Esophagus squamous epithelium (tissue), 5 donors: ENCODE results near the gene C10orf71. TPM values are rescaled to one million over a fixed set of nuclear protein-coding genes. Genes with fewer than 3 reads are reported as not detected.

ENCODE experiments used
- DNase-seq: peaks from one replicate; lab custom pipeline; 2025; lab: John Stamatoyannopoulos, UW
- H3K27ac ChIP-seq, 4 donors: fragments of 200-600 bp; sonication (generic); one replicate each; pipeline ENCODE4 v1.5.1; 2016 to 2019; ENCODE audit warnings: mild to moderate bottlenecking in 1 of 4
- H3K27me3 ChIP-seq, 4 donors: fragments of 200-600 bp; sonication (generic); 1 replicate in 3 of 4; 2 replicates in 1 of 4; pipeline versions ENCODE4 v1.5.1 to v1.6.0; 2017 to 2021; ENCODE audit warnings: antibody characterized with exemption in 1 of 4
- H3K36me3 ChIP-seq, 3 donors: fragments of 200-600 bp; sonication (generic); one replicate each; pipeline ENCODE4 v1.5.1; 2016 to 2019
- H3K4me1 ChIP-seq, 3 donors: fragments of 200-600 bp; sonication (generic); one replicate each; pipeline ENCODE4 v1.5.1; 2017 to 2019
- H3K4me3 ChIP-seq, 4 donors: fragments of 200-600 bp; sonication (generic); 1 replicate in 3 of 4; 2 replicates in 1 of 4; pipeline ENCODE4 v1.5.1; 2016 to 2019; ENCODE audit warnings: mild to moderate bottlenecking in 2 of 4, moderate library complexity in 1 of 4
- H3K9me3 ChIP-seq, 3 donors: fragments of 200-600 bp; sonication (generic); one replicate each; pipeline ENCODE4 v1.5.1; 2016 to 2019
- CTCF ChIP-seq, 6 experiments: fragments of 450-650 bp in 4 of 6; fragments of 200-600 bp in 2 of 6; sonication (generic) in 2 of 6; IDR thresholded peaks; one replicate each; pipeline ENCODE4 v1.5.1; 2016 to 2019; ENCODE audit warnings: antibody characterized with exemption in 6 of 6, mild to moderate bottlenecking in 4 of 6, moderate library complexity in 4 of 6
- POLR2A ChIP-seq, 4 donors: fragments of 450-650 bp; IDR thresholded peaks; one replicate each; pipeline ENCODE4 v1.6.1; 2017; ENCODE audit warnings: antibody characterized with exemption in 4 of 4, mild to moderate bottlenecking in 4 of 4, moderate library complexity in 3 of 4
- WGBS, 2 donors: methylation state at CpG; one replicate each; pipeline ENCODE4 v1.1.5; 2018; 5-methylcytosine and 5-hydroxymethylcytosine counted together
- intact Hi-C: fragments of 100-400 bp; cut with DNase I; formaldehyde crosslinking; loops from one replicate; pipeline ENCODE4 v1.15.0; 2022
- total RNA-seq, 4 donors: library from RNA; depleted of rRNA; stranded (reverse); fragments of >200 nt; gene quantifications; one replicate each; pipeline ENCODE4 v1.1.0, GENCODE V29; 2016
- donor health status: DM: yes; HTN: yes; CAD: no.

Gene C10orf71
- total RNA-seq, 4 donors from 2014 or later = under 0.01 TPM; not detected in 3

DNA sequence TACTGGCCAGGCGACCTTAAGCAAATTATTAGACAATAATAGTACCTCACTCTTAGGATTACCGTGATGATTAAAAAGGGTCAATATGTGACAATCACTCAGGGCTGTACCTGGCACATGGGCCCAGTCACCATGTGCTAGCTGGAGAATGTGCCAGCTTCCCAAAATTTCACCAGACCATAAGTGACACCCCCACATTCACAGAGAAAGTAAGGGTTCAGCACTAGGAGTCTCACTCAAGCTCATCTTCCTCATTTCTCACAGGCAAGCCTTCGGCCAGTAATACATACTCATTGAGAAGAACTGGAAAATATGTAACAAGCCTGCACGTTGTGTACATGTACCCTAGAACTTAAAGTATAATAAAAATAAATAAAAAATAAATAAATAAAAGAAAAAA is 22.4 kb upstream of the C10orf71 start:
- no peak for TF ChIP-seq POLR2A (IDR thresholded peaks at IDR 0.05)
- TF ChIP-seq CTCF (IDR thresholded peaks at IDR 0.05) = no peak
- no peak overlapping the region for H3K27ac ChIP-seq
- intact Hi-C loops = no loop called here
- no peaks in the 10 kb centered on the region for H3K36me3 ChIP-seq
- H3K4me1 ChIP-seq = peaks cover 0 to 16% (median 13%) of the 10 kb centered on the region in 3 donors
- peaks cover 0 to 13% (median 0%) of the 10 kb centered on the region in 4 donors for H3K27me3 ChIP-seq
- 88 to 95% methylated on average over 4 of the region's 4 CpGs for WGBS, 2 donors
- H3K9me3 ChIP-seq = no peaks in the 10 kb centered on the region
- H3K4me3 ChIP-seq = no peak overlapping the region
- no peak for DNase-seq

- Histone ChIP-seq H3K27ac (no peak overlapping the region), H3K9me3 (no peaks in the 10 kb centered on the region), H3K27me3 (peaks cover 0 to 14% (median 0%) of the 10 kb centered on the region in 4 donors), H3K4me1 (peaks cover 0 to 4% (median 3%) of the 10 kb centered on the region in 3 donors), H3K36me3 (no peaks in the 10 kb centered on the region), H3K4me3 (no peak overlapping the region)
- 71 to 77% methylated on average over 4 to 5 of the region's 5 CpGs for WGBS, 2 donors
- TF ChIP-seq POLR2A (IDR thresholded peaks at IDR 0.05) (no peak), CTCF (IDR thresholded peaks at IDR 0.05) (no peak)
- intact Hi-C loops = no loop called here
- DNase-seq = no peak
Measured at GRCh38 chr10:49277973-49278372, 21.0 kb upstream of the C10orf71 start.

DNA sequence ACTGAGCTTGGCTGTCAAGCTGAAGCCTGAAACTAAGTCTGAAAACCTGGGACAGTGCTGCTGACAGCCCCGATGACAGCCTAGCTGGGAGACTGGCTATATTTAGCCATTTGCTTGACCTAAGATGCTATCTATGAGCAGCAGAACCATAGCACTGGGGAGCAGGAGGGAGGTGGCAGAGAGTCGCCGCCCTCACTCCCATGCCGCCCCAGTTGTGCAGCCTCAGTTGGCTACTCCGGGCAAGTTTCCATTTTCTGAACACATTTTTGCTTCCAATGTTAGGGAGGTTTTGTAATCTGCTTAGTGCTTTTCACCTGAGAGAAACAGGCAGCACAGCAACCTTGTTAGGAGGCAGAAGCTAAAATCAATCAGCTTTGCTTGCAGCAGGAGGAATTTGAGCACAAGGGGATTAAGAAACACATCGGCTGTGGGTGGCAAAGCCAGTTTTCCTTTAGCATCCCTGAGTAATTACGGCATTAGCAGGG is 20.4 kb upstream of the C10orf71 start:
- TF ChIP-seq CTCF (IDR thresholded peaks at IDR 0.05) (no peak), POLR2A (IDR thresholded peaks at IDR 0.05) (no peak)
- no peak for DNase-seq
- intact Hi-C loops = no loop called here
- Histone ChIP-seq H3K27me3 (peaks cover 0 to 14% (median 0%) of the 10 kb centered on the region in 4 donors), H3K9me3 (no peaks in the 10 kb centered on the region), H3K4me1 (no peaks in the 10 kb centered on the region), H3K36me3 (no peaks in the 10 kb centered on the region), H3K27ac (no peak overlapping the region), H3K4me3 (no peak overlapping the region)
- 27 to 41% methylated on average over 6 to 7 of the region's 7 CpGs for WGBS, 2 donors

- peaks cover 0 to 14% (median 0%) of the 10 kb centered on the region in 4 donors for H3K27me3 ChIP-seq
- H3K4me3 ChIP-seq = no peak overlapping the region
- intact Hi-C loops = no loop called here
- H3K27ac ChIP-seq = no peak overlapping the region
- 59 to 72% methylated on average over 7 of the region's 7 CpGs for WGBS, 2 donors
- H3K36me3 ChIP-seq = no peaks in the 10 kb centered on the region
- H3K9me3 ChIP-seq = no peaks in the 10 kb centered on the region
- DNase-seq = no peak
- no peaks in the 10 kb centered on the region for H3K4me1 ChIP-seq
- TF ChIP-seq CTCF (IDR thresholded peaks at IDR 0.05) = no peak
- no peak for TF ChIP-seq POLR2A (IDR thresholded peaks at IDR 0.05)
Measured at GRCh38 chr10:49279015-49279880, 19.7 kb upstream of the C10orf71 start.

- WGBS, 2 donors = 60 to 65% methylated on average over 2 to 3 of the region's 3 CpGs
Measured at GRCh38 chr10:49280001-49280408, 19.0 kb upstream of the C10orf71 start.

More at GRCh38 chr10:49280001-49280408, 19.0 kb upstream of the C10orf71 start:
- H3K9me3 ChIP-seq = no peaks in the 10 kb centered on the region
- peaks cover 0 to 14% (median 0%) of the 10 kb centered on the region in 4 donors for H3K27me3 ChIP-seq
- TF ChIP-seq POLR2A (IDR thresholded peaks at IDR 0.05) (no peak), CTCF (IDR thresholded peaks at IDR 0.05) (no peak)
- no peaks in the 10 kb centered on the region for H3K36me3 ChIP-seq
- intact Hi-C loops = no loop called here
- no peak overlapping the region for H3K4me3 ChIP-seq
- H3K4me1 ChIP-seq = no peaks in the 10 kb centered on the region
- no peak for DNase-seq
- no peak overlapping the region for H3K27ac ChIP-seq
